Erythroblast (primary cell): ENCODE measurements around the gene DCAF8.

Source experiments
- GATA1 ChIP-seq: IDR thresholded peaks from 2 replicates; pipeline ENCODE4 v1.6.1; 2011; ENCODE audit warnings: low read depth, mild to moderate bottlenecking, control low read depth, low read length, moderate library complexity
- POLR2A ChIP-seq: IDR thresholded peaks from 2 replicates; pipeline ENCODE4 v1.6.1; 2011; ENCODE audit warnings: mild to moderate bottlenecking, low read length

- TF ChIP-seq GATA1 (no peak), POLR2A (no peak)
Measured at GRCh38 chr1:160210561-160210960, 51.8 kb downstream of the DCAF8 start.
